KBM-7 (cell line): ENCODE results near the gene MTA2.
A peak's percentile ranks its signal among the peaks of the same experiment; 100 is the strongest.

Experiments used
- DNase-seq: peaks from one replicate; pipeline ENCODE4 v3.0.0-alpha.2; 2015
- in situ Hi-C: fragments of 300-500 bp; cut with MboI; formaldehyde crosslinking; loops from 2 replicates; pipeline ENCODE4 v1.14.3; 2020; ENCODE audit warnings: low sequenced_read_pairs, low pct_unique_long_range_greater_than_20kb, mixed read lengths

The MTA2 gene

DNA sequence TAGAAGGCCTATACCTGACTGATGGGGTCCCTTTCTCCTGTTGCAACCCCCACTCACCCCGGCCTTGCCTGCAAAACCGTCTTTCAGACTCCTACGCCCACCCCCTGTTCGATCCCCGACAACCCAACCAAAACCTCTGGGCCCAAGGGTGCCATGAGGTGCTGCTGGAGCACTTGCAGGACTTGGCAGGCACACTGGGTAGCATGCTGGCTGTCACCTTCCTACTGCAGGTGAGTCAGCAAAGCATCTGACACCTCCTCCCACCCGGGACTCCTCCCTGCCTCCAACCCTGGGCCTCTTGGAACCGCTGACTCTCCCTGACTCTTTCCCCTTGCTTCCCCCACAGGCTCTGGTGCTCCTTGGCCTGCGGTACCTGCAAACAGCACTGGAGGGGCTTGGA is 12.6 kb upstream of the MTA2 start:
- DNase-seq: no peak
- in situ Hi-C loops: no loop called here

GRCh38 chr11:62613291-62613778 is 11.7 kb upstream of the MTA2 start:
- no peak for DNase-seq
- in situ Hi-C loops: no loop called here

DNA sequence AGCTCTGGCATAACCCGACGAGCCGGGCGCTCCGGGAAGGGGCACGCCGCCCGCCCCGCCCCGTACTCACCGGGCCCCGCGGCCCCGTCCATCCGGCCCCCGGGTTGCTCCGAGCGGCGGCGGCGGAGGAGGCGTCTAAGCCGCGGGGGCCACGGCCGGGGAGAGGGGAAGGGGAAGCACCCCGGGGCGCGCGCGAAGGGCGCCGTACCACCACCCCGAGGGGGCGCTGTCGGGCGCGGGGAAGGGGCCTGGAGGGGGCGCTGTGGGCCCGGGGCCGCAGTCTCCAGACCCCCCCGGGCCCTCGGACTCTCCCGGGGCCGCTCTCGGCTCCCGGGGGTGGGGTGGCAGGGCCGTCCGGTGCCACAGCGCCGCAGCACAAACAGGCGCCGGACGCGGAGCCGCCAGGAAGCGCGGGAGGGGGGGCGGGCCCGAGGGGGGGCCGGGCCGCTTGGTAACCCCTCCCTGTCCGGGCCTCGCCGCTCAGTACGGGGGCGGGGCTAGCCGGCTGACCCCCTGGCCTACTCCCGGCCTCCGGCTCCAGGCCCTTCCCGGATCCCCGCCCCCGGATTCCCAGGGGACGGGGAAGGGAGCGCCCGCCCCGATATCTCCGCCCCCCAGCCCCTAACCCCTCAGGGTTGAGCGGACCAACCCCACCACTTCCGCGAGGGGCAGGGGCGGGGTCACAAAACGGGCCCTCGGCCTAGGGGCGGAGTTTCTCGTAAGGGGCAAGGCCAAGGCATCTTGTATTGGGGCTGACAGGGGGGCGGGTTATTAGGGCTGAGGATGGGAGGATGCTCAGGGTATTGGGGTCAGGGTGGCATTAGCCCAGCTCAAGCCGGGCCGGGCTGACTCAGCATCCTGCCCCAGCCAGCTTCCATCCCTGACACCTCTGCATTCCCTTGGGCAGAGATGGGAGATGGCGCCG is 11.0 kb upstream of the MTA2 start, which contains the start of the genes EML3 and ROM1:
TSS of gene EML3 (minus strand) at position 410 of the 925 bp plus-strand sequence. CDS start at position 92, 318 bp downstream.
TSS of gene ROM1 (plus strand) at position 892 of the 925 bp plus-strand sequence. CDS start at position 917, 25 bp downstream.
- peak; percentile 72 for DNase-seq
- in situ Hi-C loops: no loop called here

- in situ Hi-C loops: no loop called here
- DNase-seq: peak; percentile 58
Measured at GRCh38 chr11:62611705-62612365, 10.2 kb upstream of the MTA2 start.

- in situ Hi-C loops: no loop called here
- DNase-seq: no peak
Measured at GRCh38 chr11:62610814-62611704, 9.4 kb upstream of the MTA2 start.

DNA sequence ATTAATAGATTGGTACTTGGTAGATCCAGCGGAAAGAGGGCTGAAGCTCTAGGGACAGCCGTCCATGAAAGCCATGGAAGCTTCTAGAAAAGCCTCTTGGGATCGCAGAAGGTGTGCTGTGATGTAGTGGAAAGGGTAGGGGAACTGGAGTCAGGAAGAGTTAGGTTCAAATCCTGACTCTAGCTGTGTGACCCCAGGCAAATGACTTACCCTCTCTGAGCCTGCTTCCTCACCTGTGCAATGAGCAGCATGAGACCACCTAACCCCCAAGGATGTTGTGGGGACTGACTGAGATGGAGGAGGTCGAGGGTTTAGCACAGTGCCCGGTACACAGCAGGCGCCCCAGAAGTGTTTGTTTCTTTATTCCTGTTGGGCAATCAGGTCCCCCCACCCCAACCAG is 8.7 kb upstream of the MTA2 start:
- in situ Hi-C loops: no loop called here
- no peak for DNase-seq

DNA sequence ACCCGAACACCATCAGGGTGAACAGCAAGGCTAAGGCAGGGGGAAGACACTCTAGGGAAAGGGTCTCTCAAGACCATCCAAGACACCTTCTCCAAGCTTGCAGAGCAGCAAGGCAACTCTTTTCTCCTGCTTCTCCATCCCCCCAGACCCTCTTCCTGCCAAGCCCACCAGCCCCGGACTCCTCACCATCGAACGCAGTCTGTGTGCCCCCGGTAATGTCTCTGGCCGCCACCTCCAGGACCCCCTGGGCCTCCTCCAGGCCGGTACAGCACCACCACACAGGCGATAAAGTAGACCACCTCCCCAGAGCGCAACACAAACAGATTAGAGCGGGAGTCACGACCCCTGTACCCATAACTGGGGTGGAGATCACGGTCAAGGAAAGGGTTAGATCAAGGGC is 7.1 kb upstream of the MTA2 start:
- in situ Hi-C loops: no loop called here
- DNase-seq: no peak

DNA sequence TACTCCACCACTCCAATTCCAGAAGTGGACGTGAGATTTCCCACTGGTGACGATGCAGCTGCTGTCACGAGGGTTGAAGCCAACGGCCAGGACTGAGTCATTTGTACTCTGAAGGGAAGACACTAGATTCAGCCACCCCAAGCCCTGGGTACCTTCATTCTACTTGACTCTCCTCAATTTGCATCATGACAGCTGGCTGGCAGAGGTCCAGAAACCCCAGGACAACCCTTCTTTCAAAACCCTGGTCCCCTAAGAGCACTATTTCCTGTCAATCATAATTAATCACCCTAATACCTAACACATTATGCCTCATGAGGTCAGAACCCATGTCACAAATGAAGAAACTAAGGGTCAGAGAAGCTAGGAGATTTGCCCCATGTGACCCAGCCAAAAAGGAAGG is 6.0 kb upstream of the MTA2 start:
- DNase-seq: no peak
- in situ Hi-C loops: no loop called here

- in situ Hi-C loops: no loop called here
- no peak for DNase-seq
Measured at GRCh38 chr11:62605902-62606301, 4.2 kb upstream of the MTA2 start.

GRCh38 chr11:62605467-62605866 is 3.8 kb upstream of the MTA2 start:
- no peak for DNase-seq
- in situ Hi-C loops: no loop called here

DNA sequence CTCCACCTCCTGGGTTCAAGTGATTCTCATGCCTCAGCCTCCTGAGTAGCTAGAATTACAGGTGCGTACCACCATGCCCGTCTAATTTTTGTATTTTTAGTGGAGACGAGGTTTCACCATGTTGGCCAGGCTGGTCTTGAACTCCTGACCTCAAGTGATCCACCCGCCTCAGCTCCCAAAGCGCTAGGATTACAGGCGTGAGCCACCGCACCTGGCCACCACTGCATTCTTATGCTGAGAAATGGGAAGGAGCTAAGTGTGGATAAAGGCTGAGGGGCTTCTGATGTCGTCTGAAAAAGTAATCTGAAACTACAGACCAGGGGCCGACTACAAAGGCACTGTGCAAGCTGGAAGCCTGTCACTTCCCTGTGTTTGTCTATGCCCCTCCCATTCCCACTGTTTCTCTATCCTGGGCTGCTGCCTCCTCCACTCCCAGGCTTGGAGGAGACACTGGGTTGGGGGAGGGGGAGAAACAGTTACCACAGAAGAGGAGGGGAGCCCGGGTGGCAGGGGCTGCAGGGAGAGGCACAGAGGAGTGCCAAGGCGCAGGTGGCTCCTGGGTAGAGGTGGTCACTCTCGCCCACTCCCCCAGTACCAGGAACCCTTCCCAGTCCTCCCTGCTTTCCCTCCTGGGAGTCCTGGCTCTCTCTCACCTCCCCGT is 2.9 kb upstream of the MTA2 start:
- in situ Hi-C loops: no loop called here

DNA sequence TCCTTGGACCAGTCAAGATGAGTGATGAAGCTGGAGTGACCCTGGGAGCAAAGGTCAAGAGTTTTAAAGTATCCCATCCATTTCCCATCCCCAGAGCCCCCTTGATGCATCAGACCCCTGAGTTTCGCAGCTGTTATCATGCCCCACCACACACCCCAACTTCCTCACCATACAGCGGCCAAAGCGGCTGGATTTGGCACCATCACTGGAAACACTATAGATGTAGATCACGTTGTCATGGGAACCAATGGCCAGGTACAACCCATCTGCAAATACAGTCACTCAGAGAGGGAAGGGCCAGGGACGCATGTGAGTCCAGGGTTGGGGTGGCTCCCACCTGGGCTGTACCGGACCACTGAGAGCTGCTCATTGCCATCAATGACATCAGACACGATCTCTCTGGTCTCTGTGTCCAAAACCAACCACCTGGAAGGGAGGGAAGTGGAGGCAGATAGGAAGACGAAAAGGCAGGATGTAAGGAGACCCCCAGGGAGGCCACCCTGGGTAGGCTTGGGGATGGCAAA is 2.2 kb upstream of the MTA2 start:
- in situ Hi-C loops: no loop called here
- no peak for DNase-seq

More for the DNA sequence above, 2.9 kb upstream of the MTA2 start:
- DNase-seq: no peak

DNA sequence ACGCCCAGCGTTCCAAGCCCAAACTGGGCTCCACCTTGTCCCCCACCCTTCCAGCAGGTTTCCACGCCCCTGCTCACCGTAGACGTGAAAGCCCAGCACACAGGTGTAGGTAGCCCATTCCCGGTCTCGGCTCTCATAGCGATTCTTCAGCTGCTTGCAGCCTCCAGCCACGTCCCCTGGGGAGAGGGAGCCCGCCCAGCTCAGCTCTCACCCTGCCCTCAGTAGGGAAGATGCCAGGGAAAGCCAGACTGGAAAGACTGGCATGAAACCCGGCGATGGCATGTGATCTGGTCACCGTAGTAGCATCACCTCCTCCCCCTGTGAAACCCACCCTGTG is 1.4 kb upstream of the MTA2 start:
- DNase-seq: no peak
- in situ Hi-C loops: no loop called here

GRCh38 chr11:62602141-62603071 is 741 bp upstream of the MTA2 start:
- no peak for DNase-seq
- in situ Hi-C loops: no loop called here

- no peak for DNase-seq
Measured at GRCh38 chr11:62601122-62601371, 618 bp downstream of the MTA2 start.

DNA sequence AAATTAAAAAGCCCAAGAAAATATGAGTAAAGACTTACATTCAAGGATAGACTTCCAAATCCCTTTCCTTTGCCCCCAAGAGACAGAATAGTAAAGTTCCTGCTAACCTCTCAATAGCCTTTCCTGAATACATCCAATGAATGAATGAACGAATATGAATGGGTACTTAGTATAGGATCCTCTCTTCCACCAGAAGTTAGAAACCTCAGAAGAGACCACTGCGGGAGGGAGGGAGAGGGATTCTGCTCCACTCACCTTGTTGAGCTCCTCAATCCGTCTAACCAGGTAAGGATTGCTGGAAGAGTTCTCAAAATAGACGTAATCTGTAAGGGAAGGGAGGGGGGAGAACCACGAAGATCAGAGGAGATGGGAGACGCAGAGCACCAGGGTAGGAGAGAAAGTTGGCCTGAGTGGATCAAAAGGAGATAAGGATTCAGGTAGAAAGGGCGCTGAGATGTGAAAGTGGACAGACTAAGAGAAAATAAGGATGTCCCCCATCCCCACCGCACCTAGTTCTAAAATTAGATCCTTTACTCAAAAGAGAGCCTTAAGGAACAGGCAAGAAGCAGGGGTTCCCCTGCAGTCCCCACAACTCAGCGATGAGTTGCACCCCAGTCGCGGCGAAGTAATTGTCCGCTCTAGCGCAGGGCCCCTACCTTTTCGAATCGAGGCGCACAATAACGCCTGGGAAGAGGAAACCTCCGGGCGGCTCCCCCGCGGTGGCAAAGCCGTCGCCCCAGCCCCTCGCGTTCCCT is 1.1 kb downstream of the MTA2 start:
- no peak for DNase-seq
- in situ Hi-C loops: no loop called here

More at GRCh38 chr11:62601122-62601371, 618 bp downstream of the MTA2 start:
- in situ Hi-C loops: no loop called here

GRCh38 chr11:62599901-62600300 is 1.8 kb downstream of the MTA2 start:
- in situ Hi-C loops: no loop called here
- peak; percentile 42 for DNase-seq
